ELF-1 (cell line): ENCODE data around the gene DRD4.

ENCODE experiments used
- DNase-seq: peaks from one replicate; pipeline ENCODE4 v3.0.0-alpha.2; 2016; ENCODE audit warnings: low read depth, low spot score

Gene DRD4

DNA sequence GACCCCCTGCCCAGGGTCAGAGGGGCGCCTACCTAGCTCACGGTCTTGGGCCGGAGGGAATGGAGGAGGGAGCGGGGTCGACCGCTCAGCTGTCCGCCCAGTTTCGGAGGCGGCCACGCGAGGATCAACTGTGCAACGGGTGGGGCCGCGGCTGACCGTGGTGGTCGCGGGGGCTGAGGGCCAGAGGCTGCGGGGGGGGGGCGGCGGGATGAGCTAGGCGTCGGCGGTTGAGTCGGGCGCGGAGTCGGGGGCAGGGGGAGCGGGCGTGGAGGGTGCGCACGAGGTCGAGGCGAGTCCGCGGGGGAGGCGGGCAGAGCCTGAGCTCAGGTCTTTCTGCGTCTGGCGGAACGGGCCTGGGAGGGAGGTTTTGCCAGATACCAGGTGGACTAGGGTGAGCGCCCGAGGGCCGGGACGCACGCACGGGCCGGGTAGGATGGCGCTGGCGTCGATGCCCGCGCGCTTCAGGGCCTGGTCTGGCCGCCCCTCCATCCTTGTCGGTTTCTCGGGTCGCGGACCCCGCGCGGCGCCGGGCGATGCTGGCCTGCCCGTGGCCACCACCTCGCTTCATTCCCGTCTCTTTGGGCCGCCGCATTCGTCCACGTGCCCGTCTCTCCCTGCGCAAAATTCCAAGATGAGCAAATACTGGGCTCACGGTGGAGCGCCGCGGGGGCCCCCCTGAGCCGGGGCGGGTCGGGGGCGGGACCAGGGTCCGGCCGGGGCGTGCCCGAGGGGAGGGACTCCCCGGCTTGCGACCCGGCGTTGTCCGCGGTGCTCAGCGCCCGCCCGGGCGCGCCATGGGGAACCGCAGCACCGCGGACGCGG, at the start of gene DRD4:
Gene DRD4 (plus strand): TSS at position 759 of the 822 bp plus-strand sequence. CDS start 36 bp downstream, at position 795.
- DNase-seq = no peak

DNA sequence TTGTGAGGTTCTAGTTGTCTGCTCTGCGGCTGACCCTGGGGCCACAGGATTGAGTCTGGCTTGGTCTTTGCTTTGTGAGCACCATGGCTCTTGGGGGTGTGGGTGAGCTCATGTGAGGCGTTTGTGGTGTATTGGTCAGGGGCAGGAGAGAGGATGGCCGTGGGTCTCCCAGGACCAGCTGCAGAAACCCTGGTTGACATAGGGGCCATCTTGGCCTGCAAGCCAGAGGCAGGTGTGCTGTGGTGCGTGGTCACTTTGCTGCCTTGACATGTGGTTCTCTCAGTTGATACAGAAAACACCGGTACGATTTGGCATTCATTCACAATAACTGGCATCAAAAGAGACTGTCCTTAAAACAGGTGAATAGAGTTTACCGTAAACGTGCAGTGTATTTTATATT, 49.5 kb upstream of the DRD4 start:
- DNase-seq = no peak

DNA sequence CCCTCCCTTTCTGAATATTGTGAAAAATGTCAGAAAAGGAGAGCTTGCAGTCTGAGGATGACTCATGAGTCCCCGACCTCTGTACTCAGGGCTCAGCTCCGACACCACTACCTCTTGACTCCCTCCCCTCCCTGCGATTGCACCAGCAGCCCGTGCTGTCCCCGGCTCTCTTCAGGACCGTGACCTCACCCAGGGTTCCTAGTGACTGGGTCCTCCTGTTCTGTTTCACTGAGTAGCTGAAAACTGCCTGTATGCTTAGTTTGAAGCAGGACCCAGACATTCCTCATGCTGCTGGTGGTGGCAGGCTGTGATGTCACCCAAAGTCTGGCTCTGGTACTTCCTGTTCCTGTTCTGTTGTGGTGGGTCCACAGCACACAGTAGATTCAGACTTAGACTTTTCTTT, 49.1 kb upstream of the DRD4 start:
- no peak for DNase-seq

DNA sequence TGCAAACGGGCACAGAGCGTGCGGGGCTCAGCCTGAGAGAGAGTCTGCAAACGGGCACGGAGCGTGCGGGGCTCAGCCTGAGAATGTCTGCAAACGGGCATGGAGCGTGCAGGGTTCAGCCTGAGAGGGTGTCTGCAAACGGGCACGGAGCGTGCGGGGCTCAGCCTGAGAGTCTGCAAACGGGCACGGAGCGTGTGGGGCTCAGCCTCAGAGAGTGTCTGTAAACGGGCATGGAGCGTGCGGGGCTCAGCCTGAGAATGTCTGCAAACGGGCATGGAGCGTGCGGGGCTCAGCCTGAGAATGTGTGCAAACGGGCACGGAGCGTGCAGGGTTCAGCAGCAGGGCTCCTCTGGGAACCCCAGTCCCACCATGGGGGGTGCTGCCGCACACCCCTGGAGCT, 47.3 kb upstream of the DRD4 start:
- no peak for DNase-seq

DNA sequence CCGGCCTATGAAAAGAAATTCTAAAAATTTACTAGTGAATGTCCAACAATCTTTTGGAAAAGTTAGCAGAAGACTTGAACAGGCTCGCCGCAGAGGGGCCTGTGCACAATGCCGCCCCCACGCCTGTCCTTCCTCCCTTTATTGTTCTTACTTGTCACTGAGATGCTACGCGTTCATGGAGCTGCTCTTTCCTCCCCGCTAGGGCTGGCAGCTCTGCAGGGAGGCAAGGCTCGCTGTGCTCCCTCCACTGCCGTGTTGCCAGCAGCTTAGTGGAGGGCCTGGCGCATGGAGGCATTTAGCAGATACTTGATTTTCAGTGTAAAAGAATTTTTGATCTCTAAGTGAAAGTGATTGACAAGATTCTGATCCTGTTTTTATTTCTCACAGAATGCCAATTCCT, 46.1 kb upstream of the DRD4 start:
- no peak for DNase-seq

DNA sequence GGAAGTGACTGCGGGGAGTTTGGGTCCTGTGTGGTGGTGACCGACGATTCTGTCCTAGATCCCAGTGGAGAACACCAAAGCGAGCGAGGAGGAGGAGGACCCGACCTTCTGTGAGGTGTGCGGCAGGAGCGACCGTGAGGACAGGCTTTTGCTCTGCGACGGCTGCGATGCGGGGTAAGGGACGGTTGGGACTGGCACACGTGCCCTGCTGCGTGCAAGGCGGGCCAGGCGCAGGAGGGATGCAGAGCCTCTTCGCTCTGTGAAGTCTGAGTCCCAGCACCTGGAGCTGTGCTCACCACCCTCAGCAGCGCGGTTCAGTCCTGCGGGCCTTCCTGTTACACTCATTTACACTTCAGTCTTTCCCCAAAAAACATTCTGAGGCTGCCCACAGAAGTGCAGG, 44.6 kb upstream of the DRD4 start:
- DNase-seq = no peak

DNA sequence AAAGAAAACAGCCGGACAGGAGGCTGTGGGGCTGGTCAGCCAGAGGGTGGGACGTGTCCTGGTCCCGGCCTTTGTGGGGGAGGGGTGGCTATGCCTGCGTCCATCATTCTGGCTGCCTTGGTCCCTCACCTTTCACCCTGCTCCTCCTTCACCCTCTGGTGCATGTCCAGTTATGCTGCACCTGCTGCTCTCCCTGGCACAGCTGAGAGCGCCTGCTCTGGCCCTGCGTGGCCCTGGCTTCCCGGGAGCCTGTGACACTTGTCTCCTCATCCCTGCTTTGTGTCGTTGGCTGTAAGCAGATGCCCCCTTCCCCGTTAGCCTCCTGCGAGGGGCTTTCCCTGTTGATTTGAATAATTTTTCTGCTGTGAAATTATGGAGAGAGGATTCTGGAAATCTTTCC, 44.2 kb upstream of the DRD4 start:
- no peak for DNase-seq

DNA sequence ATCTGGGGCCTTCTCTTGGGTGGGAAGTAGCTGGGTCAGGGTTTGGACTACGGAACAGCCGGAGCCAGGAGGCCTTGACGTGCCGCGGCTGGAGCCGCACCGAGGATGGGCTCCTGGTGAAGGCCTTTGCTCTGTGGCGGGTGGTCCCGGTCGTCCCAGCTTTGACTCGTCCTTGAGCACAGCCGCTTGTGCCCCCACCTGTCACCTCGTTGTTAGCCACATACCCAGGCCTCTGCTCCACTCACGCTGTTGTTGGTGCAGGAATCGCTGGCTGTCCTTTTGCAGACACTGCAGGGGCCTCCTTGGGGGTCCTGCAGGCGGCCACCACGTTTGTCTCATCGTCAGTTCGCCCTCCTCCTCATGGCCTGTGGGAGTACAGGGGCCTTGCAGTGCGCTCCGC, 43.7 kb upstream of the DRD4 start:
- no peak for DNase-seq

DNA sequence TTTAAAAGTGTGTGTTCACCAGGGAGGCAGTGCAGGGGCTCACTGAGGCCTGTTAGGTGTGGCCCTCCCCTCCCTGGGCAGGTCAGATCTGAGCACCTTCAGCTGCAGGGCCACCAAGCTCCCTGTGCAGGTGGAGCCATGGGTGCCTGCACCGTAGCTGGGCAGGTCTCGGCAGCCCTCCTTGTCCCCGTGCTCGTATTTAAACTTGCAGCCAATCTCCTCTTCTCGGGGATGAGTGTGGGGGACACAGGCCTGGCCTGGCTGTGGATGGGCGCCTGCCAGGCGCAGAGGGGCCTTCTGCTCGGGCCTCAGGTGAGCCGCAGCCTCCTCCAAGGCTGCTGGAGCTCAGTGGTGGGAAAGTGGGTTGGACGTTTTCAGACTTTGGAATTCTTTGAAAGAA, 41.7 kb upstream of the DRD4 start:
- DNase-seq = no peak

DNA sequence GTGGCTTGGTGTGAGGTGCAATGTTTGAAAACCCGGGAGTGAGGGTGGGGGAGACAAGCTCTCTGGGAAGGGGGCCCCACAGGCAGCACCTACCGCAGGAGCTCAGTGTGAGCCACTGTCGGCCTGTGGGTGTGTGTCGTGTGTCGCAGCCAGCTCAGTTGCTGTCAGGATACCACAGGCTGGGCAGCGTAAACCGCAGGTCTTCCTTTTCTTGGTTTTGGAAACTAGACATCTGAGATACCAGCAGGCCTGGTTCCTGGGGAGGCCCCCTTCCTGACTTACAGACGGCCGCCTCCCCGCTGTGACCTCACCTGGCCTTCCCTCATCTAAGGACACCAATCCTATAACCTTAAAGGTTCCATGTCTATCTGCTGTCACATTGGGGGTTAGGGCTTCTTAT, 40.7 kb upstream of the DRD4 start:
- DNase-seq = no peak

DNA sequence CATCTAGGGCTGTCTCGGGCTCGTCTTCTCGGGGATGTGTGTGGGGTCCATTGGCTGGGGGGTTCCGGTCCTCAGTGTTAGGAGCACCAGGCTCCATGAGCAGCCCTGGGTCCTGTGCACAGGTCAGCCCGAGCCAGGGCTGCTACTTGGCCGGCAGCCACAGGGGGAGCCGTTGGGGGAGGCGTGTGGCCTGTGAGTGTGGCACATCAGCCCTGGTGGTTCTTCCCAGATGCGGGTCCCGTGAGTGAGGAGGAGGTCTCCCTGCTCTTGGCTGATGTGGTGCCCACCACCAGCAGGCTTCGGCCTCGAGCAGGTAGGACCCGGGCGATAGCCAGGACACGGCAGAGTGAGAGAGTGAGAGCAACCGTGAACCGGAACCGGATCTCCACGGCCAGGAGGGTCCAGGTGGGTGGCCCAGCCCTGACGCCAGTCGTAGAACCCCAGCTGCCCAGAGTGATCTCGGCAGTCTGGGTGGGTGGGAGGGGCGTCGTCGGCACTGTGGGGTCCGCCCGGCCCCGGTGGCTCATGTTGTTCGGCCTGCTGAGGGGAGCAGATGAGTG, 39.8 kb upstream of the DRD4 start:
- DNase-seq = peak; percentile 35

DNA sequence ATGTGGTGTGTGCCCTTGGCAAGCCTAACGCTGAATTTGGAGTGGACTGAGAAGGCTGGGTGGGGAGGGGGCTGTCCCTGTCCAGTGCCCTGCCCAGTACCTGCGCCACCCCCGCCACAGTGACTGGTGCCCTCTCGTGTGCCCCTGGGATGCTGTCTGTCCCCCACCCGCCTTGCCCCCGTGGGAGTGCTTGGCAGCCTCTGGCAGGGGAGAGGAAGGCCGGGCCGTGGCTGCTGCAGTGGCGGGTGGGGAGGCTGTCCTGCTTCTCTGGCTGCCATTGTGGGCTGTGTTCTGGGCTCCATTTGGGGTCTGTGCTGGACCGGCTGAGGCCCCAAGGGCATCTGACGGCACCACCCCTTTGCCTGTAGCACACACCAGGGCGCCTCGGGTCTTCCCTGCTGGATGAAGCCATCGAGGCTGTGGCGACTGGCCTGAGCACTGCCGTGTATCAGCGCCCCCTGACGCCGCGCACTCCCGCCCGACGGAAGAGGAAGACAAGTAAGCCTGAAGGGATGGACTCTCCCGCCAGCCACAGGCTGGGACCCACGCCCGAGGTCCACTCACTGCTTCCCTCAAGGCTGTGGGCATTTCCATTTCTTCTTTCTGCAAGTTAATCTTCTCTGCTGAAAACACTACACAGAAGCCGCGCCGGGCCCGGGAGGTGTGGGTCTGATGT, 38.9 kb upstream of the DRD4 start:
- no peak for DNase-seq

DNA sequence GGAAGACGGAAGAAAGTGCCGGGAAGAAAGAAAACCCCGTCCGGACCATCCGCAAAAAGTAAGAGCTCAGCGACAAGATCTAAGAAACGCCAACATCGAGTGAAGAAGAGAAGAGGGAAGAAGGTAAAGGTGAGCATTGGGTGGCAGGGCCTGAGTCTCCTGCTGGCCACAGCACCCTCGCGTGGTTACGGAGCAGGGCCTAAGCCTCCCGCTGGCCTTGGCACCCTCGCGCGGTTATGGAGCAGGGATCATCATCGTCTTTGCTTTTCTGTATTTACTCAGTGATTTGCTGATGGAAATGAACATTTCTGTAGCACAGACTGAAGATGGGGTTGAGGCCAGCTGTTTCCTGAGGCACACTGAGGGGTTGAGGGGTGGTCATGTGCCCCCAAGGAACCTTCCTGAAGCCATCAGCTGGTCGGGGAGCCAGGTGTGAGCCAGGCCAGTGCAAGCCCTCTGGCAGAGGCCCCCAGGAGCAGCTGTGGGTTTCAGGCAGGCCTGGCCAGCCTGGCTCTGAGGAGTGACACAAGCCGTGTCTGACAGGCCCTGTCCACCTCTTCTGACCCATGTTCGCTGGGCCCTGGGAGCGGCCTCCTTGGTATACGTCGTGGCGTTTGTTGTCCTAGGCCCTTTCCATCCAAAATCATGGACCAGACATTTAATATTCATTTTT, 35.4 kb upstream of the DRD4 start:
- DNase-seq = no peak

DNA sequence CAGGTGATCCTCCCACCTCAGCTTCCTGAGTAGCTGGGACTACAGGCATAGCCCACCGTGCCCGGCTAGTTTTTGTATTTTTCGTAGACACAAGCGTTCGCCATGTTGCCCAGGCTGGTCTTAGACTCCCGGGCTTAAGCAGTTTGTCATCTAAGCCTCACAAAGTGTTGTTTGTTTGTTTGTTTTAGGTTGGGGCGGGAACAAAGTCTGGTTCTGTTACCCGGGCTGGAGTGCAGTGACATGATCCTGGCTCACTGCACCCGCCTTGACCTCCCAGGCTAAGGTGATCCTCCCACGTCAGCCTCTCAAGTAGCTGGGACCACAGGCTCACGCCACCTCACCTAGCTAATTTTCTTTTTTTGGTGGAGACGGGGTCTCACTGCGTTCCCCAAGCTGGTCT, 33.9 kb upstream of the DRD4 start:
- DNase-seq = no peak

DNA sequence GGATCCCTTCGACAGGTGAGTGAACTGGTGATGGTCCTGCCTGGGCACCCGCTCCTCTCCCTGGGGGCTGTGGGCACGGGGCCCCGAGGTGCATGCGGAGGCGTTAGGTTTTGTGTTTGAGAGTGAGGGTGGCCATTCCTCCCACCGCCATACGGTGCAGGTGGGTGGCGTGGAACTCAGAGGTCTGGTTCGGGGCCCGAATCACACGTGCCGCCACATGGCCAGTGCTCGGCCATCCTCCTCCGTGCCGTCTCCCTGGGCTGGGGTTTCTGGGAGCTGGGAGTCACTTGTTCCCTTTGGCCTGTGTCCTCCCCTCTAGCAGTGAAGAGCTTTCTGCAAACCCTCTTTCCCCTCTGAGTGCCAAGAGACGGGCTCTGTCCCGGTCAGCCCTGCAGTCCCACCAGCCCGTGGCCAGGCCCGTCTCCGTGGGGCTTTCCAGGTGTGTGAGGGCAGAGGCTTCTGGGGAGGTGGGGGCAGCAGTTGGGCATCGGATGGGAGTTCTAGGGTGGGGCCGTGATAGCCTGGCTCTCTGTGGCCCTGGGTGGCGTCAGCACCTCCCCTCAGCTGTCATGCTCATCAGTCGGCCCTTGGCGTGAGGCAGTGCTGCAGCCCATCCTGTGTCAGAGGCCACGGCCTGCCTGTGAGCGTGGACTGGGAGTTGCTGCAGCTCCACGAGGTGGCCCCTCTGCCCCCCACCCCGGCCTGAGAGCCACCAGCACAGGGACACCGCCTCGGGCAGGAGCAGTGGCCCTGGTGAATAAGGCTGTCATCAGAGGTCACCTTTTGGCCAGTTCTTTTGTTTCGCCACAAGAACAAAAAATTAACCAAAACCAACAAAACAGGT, 31.6 kb upstream of the DRD4 start:
- no peak for DNase-seq

DNA sequence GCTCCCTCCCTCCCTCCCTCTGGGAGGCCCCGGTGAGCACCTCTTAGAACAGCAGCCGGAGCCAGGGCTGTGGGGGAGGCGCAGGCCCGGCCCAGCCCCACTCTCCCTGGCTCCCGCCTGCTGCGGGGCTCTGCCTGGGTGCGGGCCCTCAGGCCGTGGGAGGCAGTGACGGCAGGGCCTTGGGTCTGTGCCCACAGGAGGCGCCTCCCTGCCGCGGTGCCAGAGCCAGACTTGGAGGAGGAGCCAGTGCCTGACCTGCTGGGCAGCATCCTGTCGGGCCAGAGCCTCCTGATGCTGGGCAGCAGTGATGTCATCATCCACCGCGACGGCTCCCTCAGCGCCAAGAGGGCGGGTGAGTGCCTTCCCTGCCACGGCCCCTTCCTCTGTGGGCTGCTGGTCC, 30.8 kb upstream of the DRD4 start:
- no peak for DNase-seq

DNA sequence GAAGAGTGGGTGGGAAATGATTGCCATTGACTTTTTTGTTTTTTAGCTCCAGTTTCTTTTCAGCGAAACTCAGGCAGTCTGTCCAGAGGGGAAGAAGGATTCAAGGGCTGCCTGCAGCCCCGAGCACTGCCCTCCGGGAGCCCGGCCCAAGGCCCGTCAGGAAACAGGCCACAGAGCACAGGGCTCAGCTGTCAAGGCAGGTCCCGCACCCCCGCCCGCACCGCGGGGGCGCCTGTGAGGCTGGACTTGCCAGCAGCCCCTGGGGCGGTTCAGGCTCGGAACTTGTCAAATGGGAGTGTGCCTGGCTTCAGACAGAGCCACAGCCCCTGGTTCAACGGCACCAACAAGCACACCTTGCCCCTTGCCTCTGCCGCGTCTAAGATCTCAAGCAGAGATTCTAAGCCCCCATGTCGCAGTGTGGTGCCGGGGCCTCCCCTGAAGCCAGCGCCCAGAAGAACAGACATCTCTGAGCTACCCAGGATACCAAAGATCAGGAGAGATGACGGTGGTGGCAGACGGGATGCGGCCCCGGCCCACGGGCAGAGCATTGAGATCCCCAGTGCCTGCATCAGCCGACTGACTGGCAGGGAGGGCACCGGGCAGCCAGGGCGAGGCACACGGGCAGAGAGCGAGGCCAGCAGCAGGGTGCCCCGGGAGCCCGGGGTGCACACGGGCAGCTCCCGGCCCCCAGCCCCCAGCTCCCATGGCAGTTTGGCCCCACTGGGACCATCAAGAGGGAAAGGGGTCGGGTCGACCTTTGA, 29.9 kb upstream of the DRD4 start:
- peak; percentile 36 for DNase-seq

DNA sequence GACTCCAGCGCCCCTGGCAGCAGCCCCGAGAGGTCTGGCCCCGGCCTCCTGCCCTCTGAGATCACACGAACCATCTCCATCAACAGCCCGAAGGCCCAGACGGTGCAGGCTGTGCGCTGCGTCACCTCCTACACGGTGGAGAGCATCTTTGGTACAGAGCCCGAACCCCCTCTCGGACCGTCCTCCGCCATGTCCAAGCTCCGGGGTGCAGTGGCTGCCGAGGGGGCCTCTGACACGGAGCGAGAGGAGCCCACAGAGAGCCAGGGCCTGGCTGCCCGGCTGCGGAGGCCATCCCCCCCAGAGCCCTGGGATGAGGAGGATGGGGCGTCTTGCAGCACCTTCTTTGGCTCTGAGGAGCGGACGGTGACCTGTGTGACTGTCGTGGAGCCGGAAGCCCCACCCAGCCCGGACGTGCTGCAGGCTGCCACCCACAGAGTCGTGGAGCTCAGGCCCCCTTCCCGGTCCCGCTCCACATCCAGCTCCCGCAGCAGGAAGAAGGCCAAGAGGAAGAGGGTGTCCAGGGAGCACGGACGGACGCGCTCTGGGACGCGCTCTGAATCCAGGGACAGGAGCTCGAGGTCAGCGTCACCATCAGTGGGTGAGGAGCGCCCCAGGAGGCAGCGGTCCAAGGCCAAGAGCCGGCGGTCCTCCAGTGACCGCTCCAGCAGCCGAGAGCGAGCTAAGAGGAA, 29.0 kb upstream of the DRD4 start:
- DNase-seq = no peak

DNA sequence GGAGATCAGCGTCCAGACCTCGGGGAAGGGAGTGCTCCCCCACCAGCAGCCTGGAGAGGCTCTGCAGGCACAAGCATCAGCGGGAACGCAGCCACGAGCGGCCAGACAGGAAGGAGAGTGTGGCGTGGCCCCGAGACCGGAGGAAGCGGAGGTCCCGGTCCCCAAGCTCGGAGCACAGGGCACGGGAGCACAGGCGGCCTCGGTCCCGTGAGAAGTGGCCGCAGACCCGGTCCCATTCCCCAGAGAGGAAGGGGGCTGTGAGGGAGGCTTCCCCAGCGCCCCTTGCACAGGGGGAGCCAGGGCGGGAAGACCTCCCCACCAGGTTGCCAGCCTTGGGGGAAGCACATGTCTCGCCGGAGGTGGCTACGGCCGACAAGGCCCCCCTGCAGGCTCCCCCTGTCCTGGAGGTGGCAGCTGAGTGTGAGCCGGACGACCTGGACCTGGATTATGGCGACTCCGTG, 28.2 kb upstream of the DRD4 start:
- DNase-seq = no peak

DNA sequence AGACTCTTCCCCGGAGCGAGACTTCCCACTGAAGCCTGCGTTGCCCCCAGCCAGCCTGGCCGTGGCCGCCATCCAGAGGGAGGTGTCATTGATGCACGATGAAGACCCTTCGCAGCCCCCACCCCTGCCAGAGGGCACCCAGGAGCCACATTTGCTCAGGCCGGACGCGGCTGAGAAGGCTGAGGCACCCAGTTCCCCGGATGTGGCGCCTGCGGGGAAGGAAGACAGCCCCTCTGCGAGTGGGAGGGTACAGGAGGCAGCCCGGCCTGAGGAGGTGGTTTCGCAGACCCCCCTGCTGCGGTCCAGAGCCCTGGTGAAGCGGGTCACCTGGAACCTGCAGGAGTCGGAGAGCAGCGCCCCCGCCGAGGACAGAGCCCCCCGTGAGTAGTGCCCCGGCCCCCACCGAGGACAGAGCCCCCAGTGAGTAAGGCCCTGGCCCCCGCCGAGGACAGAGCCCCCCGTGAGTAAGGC, 27.7 kb upstream of the DRD4 start:
- DNase-seq = no peak
